Panc1 (cell line): ENCODE results near the gene SUGCT. TPM values are rescaled to one million over a fixed set of nuclear protein-coding genes. Genes with fewer than 3 reads are reported as not detected.

Experiments used
- ATAC-seq: fragments of 200-7000 bp; cut with Tn5 transposase; 2 replicates; pipeline ENCODE4 v1.9.1; 2020; ENCODE audit warnings: mild to moderate bottlenecking, moderate library complexity
- BruUV-seq: library from RNA; stranded (reverse); fragments of 400-500 nt; replicated peaks from 2 replicates; lab custom pipeline; 2021; lab: Mats Ljungman, UMichigan
- CTCF ChIA-PET: fragments of 300-600 bp; sonication (Branson Sonifier 250); formaldehyde crosslinking; loops from one replicate; lab custom pipeline; 2022; ENCODE audit warnings: antibody characterized with exemption; lab: Charles Lee
- POLR2A ChIA-PET: fragments of 300-600 bp; sonication (Branson Sonifier 250); formaldehyde crosslinking; loops from one replicate; lab custom pipeline; 2022; ENCODE audit warnings: antibody characterized with exemption; lab: Charles Lee
- DNase-seq: peaks from one replicate; pipeline ENCODE4 v3.0.0-alpha.2; 2010; ENCODE audit warnings: low read depth, low spot score
- H3K27ac ChIP-seq: 2 replicates; pipeline ENCODE4 v1.5.1; 2011; ENCODE audit warnings: mild to moderate bottlenecking, low read length, inconsistent platforms
- H3K27me3 ChIP-seq: fragments of 200-500 bp; sonication (Bioruptor generic); 2 replicates; pipeline ENCODE4 v1.6.0; 2014; ENCODE audit warnings: low read length, inconsistent platforms; ENCODE audit not compliant: control insufficient read depth, insufficient read depth
- H3K36me3 ChIP-seq: fragments of 200-500 bp; sonication (Bioruptor generic); 2 replicates; pipeline ENCODE4 v1.5.1; 2014; ENCODE audit warnings: inconsistent platforms, mild to moderate bottlenecking, low read length, moderate library complexity; ENCODE audit not compliant: control insufficient read depth, insufficient read depth
- H3K4me1 ChIP-seq: 2 replicates; pipeline ENCODE4 v1.5.1; 2011; ENCODE audit warnings: inconsistent platforms, mild to moderate bottlenecking, low read length, moderate library complexity; ENCODE audit not compliant: control insufficient read depth, insufficient read depth
- H3K4me3 ChIP-seq, 2 experiments: 2 replicates each; pipeline ENCODE4 v1.5.1; 2011 to 2012; ENCODE audit warnings: low read depth in 2 of 2, low read length in 2 of 2, mild to moderate bottlenecking in 2 of 2, inconsistent platforms in 1 of 2, moderate library complexity in 1 of 2
- H3K9me3 ChIP-seq: fragments of 200-500 bp; sonication (Bioruptor generic); 2 replicates; pipeline ENCODE4 v1.5.1; 2014; ENCODE audit warnings: low read depth, mild to moderate bottlenecking, inconsistent platforms, low read length, moderate library complexity; ENCODE audit not compliant: control insufficient read depth, insufficient read depth
- POLR2AphosphoS5 ChIP-seq: IDR thresholded peaks from 2 replicates; pipeline ENCODE4 v1.6.1; 2012; ENCODE audit warnings: mild to moderate bottlenecking, low read depth, low read length, moderate library complexity
- SIN3A ChIP-seq: IDR thresholded peaks from 2 replicates; pipeline ENCODE4 v1.6.1; 2012; ENCODE audit warnings: low read depth, mild to moderate bottlenecking, low read length, moderate library complexity, borderline replicate concordance; ENCODE audit not compliant: insufficient read depth
- TCF7L2 ChIP-seq: IDR thresholded peaks from 2 replicates; pipeline ENCODE4 v1.6.1; 2011; ENCODE audit warnings: mild to moderate bottlenecking, low read depth, low read length, inconsistent platforms
- in situ Hi-C: cut with HindIII; loops from 2 replicates; pipeline ENCODE4 v1.10.0; 2016; ENCODE audit warnings: low sequenced_read_pairs, low pct_unique_long_range_greater_than_20kb
- intact Hi-C: fragments of 100-400 bp; cut with micrococcal nuclease; formaldehyde crosslinking; loops from one replicate; pipeline ENCODE4 v1.10.0; 2022; ENCODE audit not compliant: unreplicated experiment
- total RNA-seq: library from RNA; stranded (reverse); gene quantifications from one replicate; pipeline ENCODE4 v1.2.1, GENCODE V29; 2021; ENCODE audit not compliant: unreplicated experiment
- TF ChIP-seq, protein P1 (sequence below), 2 experiments: IDR thresholded peaks; 2 replicates each; pipeline ENCODE4 v1.6.1; 2011 to 2012; ENCODE audit warnings: low read depth in 2 of 2, control low read depth in 1 of 2, low read length in 1 of 2, mild to moderate bottlenecking in 1 of 2, moderate library complexity in 1 of 2; ENCODE audit not compliant: insufficient read depth in 1 of 2
- TF ChIP-seq, protein P2 (sequence below): fragments of 450-650 bp; IDR thresholded peaks from 2 replicates; pipeline ENCODE4 v1.5.1; 2017; ENCODE audit warnings: mild to moderate bottlenecking

The SUGCT gene
- total RNA-seq, 1 experiment from 2014 or later = 3.1 TPM

DNA sequence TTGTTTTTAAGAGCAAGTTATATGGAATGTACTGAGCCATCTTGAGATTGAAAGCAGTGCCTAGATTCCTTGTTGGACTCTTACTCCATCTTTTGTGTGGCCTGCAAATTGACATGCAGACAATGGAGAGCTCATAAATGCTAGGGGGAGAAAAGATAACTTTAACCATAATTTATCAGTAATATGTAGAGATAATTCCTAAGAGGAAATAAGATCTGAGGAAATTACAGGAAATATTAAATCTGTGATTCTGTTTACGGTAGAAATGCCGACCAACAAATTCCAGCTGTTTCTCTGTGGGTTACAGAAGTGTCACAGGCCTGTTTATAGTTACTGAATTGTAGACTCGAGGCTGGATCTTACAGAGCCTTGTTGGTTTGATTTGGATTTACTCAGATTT, 348.0 kb downstream of the SUGCT start:
- ChIA-PET CTCF (interaction anchor here (0.7 kb wide), 1 partner anchor 22 kb away, joined by 5 read pairs; no protein-coding TSS in a partner anchor), POLR2A (no interaction called here)
- no peaks in the 10 kb centered on the region for H3K36me3 ChIP-seq
- H3K9me3 ChIP-seq = no peaks in the 10 kb centered on the region
- intact Hi-C loops (no loop called here), in situ Hi-C loops (no loop called here)
- DNase-seq (no peak), ATAC-seq (no peak)
- no TSS peak for BruUV-seq
- H3K27ac ChIP-seq = no peak overlapping the region
- no peaks in the 10 kb centered on the region for H3K27me3 ChIP-seq
- no peak overlapping the region for H3K4me3 ChIP-seq
- no peak for TF ChIP-seq TCF7L2
- no peak for TF ChIP-seq SIN3A
- TF ChIP-seq POLR2AphosphoS5 = no peak
- TF ChIP-seq, protein P1, sequence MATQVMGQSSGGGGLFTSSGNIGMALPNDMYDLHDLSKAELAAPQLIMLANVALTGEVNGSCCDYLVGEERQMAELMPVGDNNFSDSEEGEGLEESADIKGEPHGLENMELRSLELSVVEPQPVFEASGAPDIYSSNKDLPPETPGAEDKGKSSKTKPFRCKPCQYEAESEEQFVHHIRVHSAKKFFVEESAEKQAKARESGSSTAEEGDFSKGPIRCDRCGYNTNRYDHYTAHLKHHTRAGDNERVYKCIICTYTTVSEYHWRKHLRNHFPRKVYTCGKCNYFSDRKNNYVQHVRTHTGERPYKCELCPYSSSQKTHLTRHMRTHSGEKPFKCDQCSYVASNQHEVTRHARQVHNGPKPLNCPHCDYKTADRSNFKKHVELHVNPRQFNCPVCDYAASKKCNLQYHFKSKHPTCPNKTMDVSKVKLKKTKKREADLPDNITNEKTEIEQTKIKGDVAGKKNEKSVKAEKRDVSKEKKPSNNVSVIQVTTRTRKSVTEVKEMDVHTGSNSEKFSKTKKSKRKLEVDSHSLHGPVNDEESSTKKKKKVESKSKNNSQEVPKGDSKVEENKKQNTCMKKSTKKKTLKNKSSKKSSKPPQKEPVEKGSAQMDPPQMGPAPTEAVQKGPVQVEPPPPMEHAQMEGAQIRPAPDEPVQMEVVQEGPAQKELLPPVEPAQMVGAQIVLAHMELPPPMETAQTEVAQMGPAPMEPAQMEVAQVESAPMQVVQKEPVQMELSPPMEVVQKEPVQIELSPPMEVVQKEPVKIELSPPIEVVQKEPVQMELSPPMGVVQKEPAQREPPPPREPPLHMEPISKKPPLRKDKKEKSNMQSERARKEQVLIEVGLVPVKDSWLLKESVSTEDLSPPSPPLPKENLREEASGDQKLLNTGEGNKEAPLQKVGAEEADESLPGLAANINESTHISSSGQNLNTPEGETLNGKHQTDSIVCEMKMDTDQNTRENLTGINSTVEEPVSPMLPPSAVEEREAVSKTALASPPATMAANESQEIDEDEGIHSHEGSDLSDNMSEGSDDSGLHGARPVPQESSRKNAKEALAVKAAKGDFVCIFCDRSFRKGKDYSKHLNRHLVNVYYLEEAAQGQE (IDR thresholded peaks at IDR 0.05; ENCODE audit: insufficient read depth in 1 of 2, low read depth in 2 of 2, low read length in 1 of 2) = no peak
- TF ChIP-seq, protein P2, sequence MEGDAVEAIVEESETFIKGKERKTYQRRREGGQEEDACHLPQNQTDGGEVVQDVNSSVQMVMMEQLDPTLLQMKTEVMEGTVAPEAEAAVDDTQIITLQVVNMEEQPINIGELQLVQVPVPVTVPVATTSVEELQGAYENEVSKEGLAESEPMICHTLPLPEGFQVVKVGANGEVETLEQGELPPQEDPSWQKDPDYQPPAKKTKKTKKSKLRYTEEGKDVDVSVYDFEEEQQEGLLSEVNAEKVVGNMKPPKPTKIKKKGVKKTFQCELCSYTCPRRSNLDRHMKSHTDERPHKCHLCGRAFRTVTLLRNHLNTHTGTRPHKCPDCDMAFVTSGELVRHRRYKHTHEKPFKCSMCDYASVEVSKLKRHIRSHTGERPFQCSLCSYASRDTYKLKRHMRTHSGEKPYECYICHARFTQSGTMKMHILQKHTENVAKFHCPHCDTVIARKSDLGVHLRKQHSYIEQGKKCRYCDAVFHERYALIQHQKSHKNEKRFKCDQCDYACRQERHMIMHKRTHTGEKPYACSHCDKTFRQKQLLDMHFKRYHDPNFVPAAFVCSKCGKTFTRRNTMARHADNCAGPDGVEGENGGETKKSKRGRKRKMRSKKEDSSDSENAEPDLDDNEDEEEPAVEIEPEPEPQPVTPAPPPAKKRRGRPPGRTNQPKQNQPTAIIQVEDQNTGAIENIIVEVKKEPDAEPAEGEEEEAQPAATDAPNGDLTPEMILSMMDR = no peak
- no peaks in the 10 kb centered on the region for H3K4me1 ChIP-seq

DNA sequence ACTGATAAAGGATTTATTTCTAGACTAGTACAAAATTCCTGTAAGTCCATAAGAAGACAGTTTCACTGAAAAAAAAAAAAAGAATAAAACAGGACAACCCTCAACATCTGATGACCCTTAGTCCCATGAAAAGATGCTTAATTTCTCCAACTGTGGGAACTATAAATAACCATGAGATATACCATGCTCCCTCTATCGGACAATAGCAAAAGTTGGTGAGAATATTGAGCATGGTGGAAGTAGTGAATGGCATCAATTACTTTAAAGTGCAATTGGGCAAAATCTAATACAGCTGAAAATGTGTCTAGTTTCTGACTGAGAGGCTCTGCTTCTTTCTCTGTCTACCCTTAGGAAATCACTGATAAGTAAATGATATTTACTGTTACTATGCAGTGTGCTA, 348.8 kb downstream of the SUGCT start:
- DNase-seq (no peak), ATAC-seq (no peak)
- no TSS peak for BruUV-seq
- no peak overlapping the region for H3K4me3 ChIP-seq
- ChIA-PET CTCF (interaction anchor here (0.7 kb wide), 1 partner anchor 21 kb away, joined by 5 read pairs; no protein-coding TSS in a partner anchor), POLR2A (no interaction called here)
- no peaks in the 10 kb centered on the region for H3K9me3 ChIP-seq
- H3K27me3 ChIP-seq = no peaks in the 10 kb centered on the region
- in situ Hi-C loops (no loop called here), intact Hi-C loops (no loop called here)
- TF ChIP-seq, protein P2 = peak; percentile 29; the same call in 1 of the 2 replicates
- TF ChIP-seq, protein P1 (IDR thresholded peaks at IDR 0.05; ENCODE audit: insufficient read depth in 1 of 2, low read depth in 2 of 2, low read length in 1 of 2) = no peak
- TF ChIP-seq POLR2AphosphoS5 = no peak
- H3K4me1 ChIP-seq = no peaks in the 10 kb centered on the region
- no peak overlapping the region for H3K27ac ChIP-seq
- H3K36me3 ChIP-seq = no peaks in the 10 kb centered on the region
